ENCODE results near the gene NAB1.

NAB1 gene

DNA sequence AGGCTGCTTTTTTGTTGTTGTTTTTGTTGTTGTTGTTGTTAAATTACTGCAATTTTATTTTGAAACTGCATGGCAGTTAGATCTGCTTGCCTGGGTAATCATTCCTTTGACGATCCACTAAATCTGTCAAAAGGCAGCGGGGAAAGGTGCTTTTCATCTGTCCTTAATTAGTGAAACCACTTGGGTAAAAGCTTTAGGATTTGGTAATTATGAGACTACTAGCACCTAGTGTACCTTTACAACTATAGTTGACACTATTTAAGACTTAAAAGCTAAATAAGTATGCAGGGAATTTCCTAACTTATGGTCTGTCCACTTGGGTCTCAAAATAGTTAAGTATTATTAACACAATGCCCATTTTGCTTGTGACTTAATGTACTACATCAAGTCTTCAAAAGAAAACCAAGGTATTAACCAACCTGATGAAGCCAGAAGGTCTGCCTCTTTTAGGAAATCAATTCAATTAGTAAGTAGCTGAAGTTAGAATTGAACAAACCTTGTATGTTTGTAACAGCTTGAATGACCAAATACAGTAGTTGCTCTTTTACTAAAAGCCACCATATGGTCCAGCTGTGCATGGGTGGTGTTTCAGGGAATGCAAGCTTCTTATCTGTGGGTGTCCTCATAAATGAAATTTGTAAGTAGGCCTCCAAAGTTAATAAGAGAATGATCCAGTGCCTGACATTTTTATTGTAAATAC is 44.8 kb downstream of the NAB1 start:
- TF ChIP-seq CTCF (IDR thresholded peaks at IDR 0.05; ENCODE audit: low read depth, low read length): no peak
- H3K27ac ChIP-seq: 0 out of 2 replicates have a peak overlapping the region, but pooled peaks have one; percentile 16
- no peak overlapping the region for H3K4me3 ChIP-seq (ENCODE audit: low read depth, low read length)
- no peaks in the 10 kb centered on the region for H3K9me3 ChIP-seq (ENCODE audit: severe bottlenecking)
- H3K27me3 ChIP-seq (ENCODE audit: insufficient read depth, low read depth, severe bottlenecking): no peaks in the 10 kb centered on the region
- no peak for DNase-seq
- peaks cover 7% of the 10 kb centered on the region; the same call in 1 of the 2 replicates for H3K36me3 ChIP-seq

DNA sequence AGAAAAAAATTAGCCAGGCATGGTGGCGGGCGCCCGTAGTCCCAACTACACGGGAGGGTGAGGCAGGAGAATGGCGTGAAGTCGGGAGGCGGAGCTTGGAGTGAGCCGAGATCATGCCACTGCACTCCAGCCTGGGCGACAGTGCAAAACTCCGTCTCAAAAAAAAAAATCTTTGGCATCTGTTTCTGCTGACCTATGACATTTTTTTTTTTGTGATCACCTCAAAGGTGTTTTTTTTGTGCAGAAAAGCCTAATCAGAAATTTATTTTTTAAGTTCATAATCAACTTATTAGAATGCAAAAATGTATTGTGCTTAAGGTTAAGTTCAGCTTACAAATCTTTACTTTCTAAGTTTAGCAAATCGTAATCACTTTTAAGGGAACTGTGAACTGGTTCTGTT is 45.6 kb downstream of the NAB1 start:
- no peak for TF ChIP-seq CTCF (IDR thresholded peaks at IDR 0.05; ENCODE audit: low read depth, low read length)
- no peak overlapping the region for H3K27ac ChIP-seq
- H3K36me3 ChIP-seq: peaks cover 3% of the 10 kb centered on the region; the same call in 1 of the 2 replicates
- H3K9me3 ChIP-seq (ENCODE audit: severe bottlenecking): no peaks in the 10 kb centered on the region
- no peak for DNase-seq
- no peak overlapping the region for H3K4me3 ChIP-seq (ENCODE audit: low read depth, low read length)
- no peaks in the 10 kb centered on the region for H3K27me3 ChIP-seq (ENCODE audit: insufficient read depth, low read depth, severe bottlenecking)

DNA sequence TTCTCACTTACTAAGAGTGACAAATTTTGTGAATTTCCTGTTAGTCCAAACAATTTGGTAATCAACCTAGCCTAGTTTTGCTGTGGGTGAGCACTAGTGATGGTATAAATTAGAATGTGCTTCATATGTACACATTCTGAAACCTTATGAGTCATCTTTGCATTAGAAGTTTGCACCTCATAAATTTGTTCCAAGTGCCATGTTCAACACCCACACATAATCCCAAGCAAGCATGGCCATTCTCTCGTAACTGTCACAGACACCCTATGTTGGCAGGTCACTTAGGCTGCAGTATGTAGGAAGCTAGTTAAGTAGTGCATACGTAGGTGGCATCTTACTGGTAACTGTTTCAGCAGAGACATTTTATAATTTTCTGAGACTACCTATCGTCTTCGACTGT is 46.9 kb downstream of the NAB1 start:
- no peak overlapping the region for H3K4me3 ChIP-seq (ENCODE audit: low read depth, low read length)
- TF ChIP-seq CTCF (IDR thresholded peaks at IDR 0.05; ENCODE audit: low read depth, low read length): no peak
- DNase-seq: no peak
- 0 out of 2 replicates have a peak, but pooled peaks cover 3% of the 10 kb centered on the region for H3K36me3 ChIP-seq
- no peak overlapping the region for H3K27ac ChIP-seq
- H3K27me3 ChIP-seq (ENCODE audit: insufficient read depth, low read depth, severe bottlenecking): no peaks in the 10 kb centered on the region
- H3K9me3 ChIP-seq (ENCODE audit: severe bottlenecking): no peaks in the 10 kb centered on the region

DNA sequence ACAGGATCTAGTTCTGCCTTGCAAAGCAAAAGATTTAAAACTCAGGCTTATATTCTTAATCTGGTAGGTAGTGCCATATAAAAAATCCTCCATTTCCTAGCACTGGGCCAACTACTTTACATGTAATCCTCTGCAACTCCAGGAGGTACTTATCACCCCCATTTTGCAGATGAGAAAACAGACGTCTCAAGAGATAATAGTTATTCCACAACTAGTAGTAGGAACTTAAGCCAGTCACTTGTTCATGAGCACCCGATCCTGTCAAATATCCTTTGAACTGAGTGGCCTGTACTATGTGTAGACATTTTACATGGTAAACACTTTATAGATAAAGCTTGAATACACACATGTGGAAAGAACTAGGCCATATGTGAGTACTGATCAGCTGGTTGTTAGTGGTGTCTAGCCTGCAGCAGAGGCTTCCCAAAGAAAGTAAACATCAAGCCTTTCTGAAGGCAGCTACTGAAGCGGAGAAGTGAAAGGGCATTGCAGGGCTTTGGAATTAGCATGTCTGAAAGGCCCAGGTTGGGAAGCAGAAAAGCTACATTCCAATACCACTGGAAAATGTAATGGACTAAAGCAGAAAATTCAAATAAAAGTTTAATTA is 48.0 kb downstream of the NAB1 start:
- no peaks in the 10 kb centered on the region for H3K9me3 ChIP-seq (ENCODE audit: severe bottlenecking)
- H3K27me3 ChIP-seq (ENCODE audit: insufficient read depth, low read depth, severe bottlenecking): no peaks in the 10 kb centered on the region
- H3K4me3 ChIP-seq (ENCODE audit: low read depth, low read length): no peak overlapping the region
- TF ChIP-seq CTCF (IDR thresholded peaks at IDR 0.05; ENCODE audit: low read depth, low read length): no peak
- H3K27ac ChIP-seq: no peak overlapping the region
- no peaks in the 10 kb centered on the region for H3K36me3 ChIP-seq
- no peak for DNase-seq

DNA sequence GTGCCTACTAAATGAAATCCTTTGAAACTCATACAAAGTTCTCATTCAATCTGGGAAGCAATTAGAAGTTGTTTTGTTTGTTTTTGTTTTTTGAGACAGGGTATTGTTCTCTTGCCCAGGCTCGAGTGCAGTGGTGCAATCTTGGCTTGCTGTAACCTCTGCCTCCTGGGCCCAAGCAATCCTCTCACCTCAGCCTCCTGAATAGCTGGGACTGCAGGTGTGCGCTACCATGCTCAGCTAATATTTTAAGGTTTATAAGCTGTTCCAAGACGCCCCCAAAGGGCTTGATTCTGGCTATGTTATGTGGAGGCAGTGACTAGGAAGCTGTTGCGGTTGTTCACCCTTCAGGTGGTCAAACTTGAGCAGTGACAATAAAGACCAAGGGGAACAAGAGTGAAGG is 48.5 kb downstream of the NAB1 start:
- Histone ChIP-seq H3K27ac (no peak overlapping the region), H3K9me3 (ENCODE audit: severe bottlenecking) (no peaks in the 10 kb centered on the region), H3K4me3 (ENCODE audit: low read depth, low read length) (no peak overlapping the region), H3K27me3 (ENCODE audit: insufficient read depth, low read depth, severe bottlenecking) (no peaks in the 10 kb centered on the region), H3K36me3 (no peaks in the 10 kb centered on the region)
- no peak for TF ChIP-seq CTCF (IDR thresholded peaks at IDR 0.05; ENCODE audit: low read depth, low read length)
- DNase-seq: no peak

Measured in WERI-Rb-1 (cell line).